ENCODE results near the gene MAP3K8. TPM values are rescaled to one million over a fixed set of nuclear protein-coding genes. Genes with fewer than 3 reads are reported as not detected.

The MAP3K8 gene
- total RNA-seq, 1 donor from 2014 or later, result 5.1 TPM

DNA sequence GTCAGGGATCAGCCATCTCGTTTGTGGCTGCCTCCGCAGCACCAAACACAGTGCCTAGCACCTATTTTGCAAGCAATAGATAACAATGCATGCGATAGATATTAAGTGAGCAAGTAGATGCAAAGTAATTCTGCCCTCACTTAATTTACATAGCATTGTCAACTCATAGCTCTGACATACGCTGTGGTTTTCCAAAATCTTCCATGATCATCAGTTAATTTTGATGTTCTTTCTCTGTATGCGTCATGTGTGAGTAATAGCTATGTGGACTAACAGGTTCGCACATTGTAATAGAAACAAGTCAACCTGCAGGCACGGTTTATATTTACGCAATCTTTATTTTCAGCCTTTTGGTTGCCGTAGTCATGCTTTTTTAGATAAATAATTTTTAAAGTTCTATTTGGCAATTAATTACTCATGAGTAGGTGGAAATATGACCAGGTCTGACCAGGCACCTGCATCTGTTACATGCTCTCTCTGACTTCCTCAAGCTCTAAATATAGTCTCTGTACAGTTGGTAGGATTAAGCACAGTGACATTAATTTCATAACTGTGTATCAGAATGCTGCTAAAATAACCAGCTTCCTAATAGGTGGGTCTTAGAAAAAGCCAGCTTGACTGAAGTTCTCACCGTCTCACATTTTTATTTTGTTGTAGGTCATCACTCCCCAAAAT lies 13.3 kb downstream of the MAP3K8 start:
- no peak for FAIRE-seq
- H3K27ac Mint-ChIP-seq (ENCODE audit: unreplicated experiment), result no peak overlapping the region
- H3K36me3 Mint-ChIP-seq (ENCODE audit: low read depth, unreplicated experiment), result peaks cover 8% of the 10 kb centered on the region
- no peak overlapping the region for H3K4me3 Mint-ChIP-seq (ENCODE audit: unreplicated experiment)
- H3K9me3 ChIP-seq (ENCODE audit: insufficient read depth, low read depth, low read length), result no peaks in the 10 kb centered on the region
- no peak overlapping the region for H3K4me2 ChIP-seq (ENCODE audit: low read length)
- no peaks in the 10 kb centered on the region for H3K27me3 ChIP-seq (ENCODE audit: insufficient read depth, low read length)
- no peak overlapping the region for H3K27ac ChIP-seq (ENCODE audit: low read depth, low read length)
- DNase-seq (ENCODE audit: low read depth), result peak; percentile 82
- H3K9ac ChIP-seq (ENCODE audit: low read length), result no peak overlapping the region
- H4K20me1 ChIP-seq (ENCODE audit: insufficient read depth, low read length), result no peaks in the 10 kb centered on the region
- H3K9me3 Mint-ChIP-seq (ENCODE audit: unreplicated experiment), result no peaks in the 10 kb centered on the region
- H3K4me1 ChIP-seq (ENCODE audit: insufficient read depth, low read length), result peaks cover 8% of the 10 kb centered on the region
- peaks cover 7% of the 10 kb centered on the region for H3K4me1 Mint-ChIP-seq (ENCODE audit: low read depth, unreplicated experiment)
- H2AFZ ChIP-seq (ENCODE audit: low read depth, low read length), result no peak overlapping the region
- TF ChIP-seq EZH2 (IDR thresholded peaks at IDR 0.05; ENCODE audit: insufficient read depth, low read length), result no peak
- no peaks in the 10 kb centered on the region for H3K27me3 Mint-ChIP-seq (ENCODE audit: low read depth, unreplicated experiment)
- H3K36me3 ChIP-seq (ENCODE audit: insufficient read depth, low read length), result no peaks in the 10 kb centered on the region
- H3K4me3 ChIP-seq (ENCODE audit: insufficient read depth, low read depth, low read length), result no peak overlapping the region
- H3K79me2 ChIP-seq (ENCODE audit: insufficient read depth, low read length), result no peaks in the 10 kb centered on the region

DNA sequence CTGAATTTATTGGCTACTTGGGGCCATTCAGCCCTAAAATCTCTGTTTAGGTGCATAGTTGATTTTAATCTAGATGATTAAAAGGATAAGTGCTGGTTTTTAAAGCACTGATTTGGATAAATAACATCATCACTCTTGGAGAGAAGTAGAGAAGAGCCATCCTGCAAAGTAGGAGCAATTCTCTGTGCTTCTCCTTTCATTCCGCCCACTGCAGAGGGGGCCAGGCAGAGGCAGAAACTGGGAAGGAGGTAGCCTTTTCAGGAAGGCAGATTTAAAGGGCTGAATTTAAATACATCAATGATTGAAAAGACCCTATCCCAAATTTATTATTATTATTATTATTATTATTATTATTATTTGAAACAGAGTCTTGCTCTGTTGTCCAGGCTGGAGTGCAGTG lies 14.1 kb downstream of the MAP3K8 start:
- H3K27me3 ChIP-seq (ENCODE audit: insufficient read depth, low read length), result no peaks in the 10 kb centered on the region
- no peak for FAIRE-seq
- H3K9ac ChIP-seq (ENCODE audit: low read length), result no peak overlapping the region
- H3K79me2 ChIP-seq (ENCODE audit: insufficient read depth, low read length), result no peaks in the 10 kb centered on the region
- peaks cover 7% of the 10 kb centered on the region for H3K4me1 Mint-ChIP-seq (ENCODE audit: low read depth, unreplicated experiment)
- H3K9me3 Mint-ChIP-seq (ENCODE audit: unreplicated experiment), result no peaks in the 10 kb centered on the region
- no peak for DNase-seq (ENCODE audit: low read depth)
- H3K27ac ChIP-seq (ENCODE audit: low read depth, low read length), result no peak overlapping the region
- H3K36me3 Mint-ChIP-seq (ENCODE audit: low read depth, unreplicated experiment), result peaks cover 8% of the 10 kb centered on the region
- peaks cover 8% of the 10 kb centered on the region for H3K4me1 ChIP-seq (ENCODE audit: insufficient read depth, low read length)
- H3K4me3 Mint-ChIP-seq (ENCODE audit: unreplicated experiment), result no peak overlapping the region
- H3K4me2 ChIP-seq (ENCODE audit: low read length), result no peak overlapping the region
- TF ChIP-seq, protein P1, sequence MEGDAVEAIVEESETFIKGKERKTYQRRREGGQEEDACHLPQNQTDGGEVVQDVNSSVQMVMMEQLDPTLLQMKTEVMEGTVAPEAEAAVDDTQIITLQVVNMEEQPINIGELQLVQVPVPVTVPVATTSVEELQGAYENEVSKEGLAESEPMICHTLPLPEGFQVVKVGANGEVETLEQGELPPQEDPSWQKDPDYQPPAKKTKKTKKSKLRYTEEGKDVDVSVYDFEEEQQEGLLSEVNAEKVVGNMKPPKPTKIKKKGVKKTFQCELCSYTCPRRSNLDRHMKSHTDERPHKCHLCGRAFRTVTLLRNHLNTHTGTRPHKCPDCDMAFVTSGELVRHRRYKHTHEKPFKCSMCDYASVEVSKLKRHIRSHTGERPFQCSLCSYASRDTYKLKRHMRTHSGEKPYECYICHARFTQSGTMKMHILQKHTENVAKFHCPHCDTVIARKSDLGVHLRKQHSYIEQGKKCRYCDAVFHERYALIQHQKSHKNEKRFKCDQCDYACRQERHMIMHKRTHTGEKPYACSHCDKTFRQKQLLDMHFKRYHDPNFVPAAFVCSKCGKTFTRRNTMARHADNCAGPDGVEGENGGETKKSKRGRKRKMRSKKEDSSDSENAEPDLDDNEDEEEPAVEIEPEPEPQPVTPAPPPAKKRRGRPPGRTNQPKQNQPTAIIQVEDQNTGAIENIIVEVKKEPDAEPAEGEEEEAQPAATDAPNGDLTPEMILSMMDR (IDR thresholded peaks at IDR 0.05; ENCODE audit: insufficient read depth, low read depth, low read length), result no peak
- TF ChIP-seq EZH2 (IDR thresholded peaks at IDR 0.05; ENCODE audit: insufficient read depth, low read length), result no peak
- no peak overlapping the region for H3K27ac Mint-ChIP-seq (ENCODE audit: unreplicated experiment)
- H3K36me3 ChIP-seq (ENCODE audit: insufficient read depth, low read length), result no peaks in the 10 kb centered on the region
- no peak overlapping the region for H3K4me3 ChIP-seq (ENCODE audit: insufficient read depth, low read depth, low read length)
- no peak overlapping the region for H2AFZ ChIP-seq (ENCODE audit: low read depth, low read length)
- H3K9me3 ChIP-seq (ENCODE audit: insufficient read depth, low read depth, low read length), result no peaks in the 10 kb centered on the region
- no peaks in the 10 kb centered on the region for H3K27me3 Mint-ChIP-seq (ENCODE audit: low read depth, unreplicated experiment)
- H4K20me1 ChIP-seq (ENCODE audit: insufficient read depth, low read length), result no peaks in the 10 kb centered on the region

- DNase-seq (ENCODE audit: low read depth), result no peak
- Mint-ChIP-seq H3K27ac (ENCODE audit: unreplicated experiment) (no peak overlapping the region), H3K27me3 (ENCODE audit: low read depth, unreplicated experiment) (no peaks in the 10 kb centered on the region), H3K4me3 (ENCODE audit: unreplicated experiment) (no peak overlapping the region), H3K9me3 (ENCODE audit: unreplicated experiment) (no peaks in the 10 kb centered on the region), H3K4me1 (ENCODE audit: low read depth, unreplicated experiment) (peaks cover 9% of the 10 kb centered on the region), H3K36me3 (ENCODE audit: low read depth, unreplicated experiment) (peaks cover 7% of the 10 kb centered on the region)
- Histone ChIP-seq H3K4me1 (ENCODE audit: insufficient read depth, low read length) (peaks cover 19% of the 10 kb centered on the region), H3K4me2 (ENCODE audit: low read length) (peak overlapping the region; percentile 70), H2AFZ (ENCODE audit: low read depth, low read length) (no peak overlapping the region), H3K36me3 (ENCODE audit: insufficient read depth, low read length) (no peaks in the 10 kb centered on the region), H3K9ac (ENCODE audit: low read length) (peak overlapping the region; percentile 54), H3K9me3 (ENCODE audit: insufficient read depth, low read depth, low read length) (no peaks in the 10 kb centered on the region), H3K79me2 (ENCODE audit: insufficient read depth, low read length) (no peaks in the 10 kb centered on the region), H3K27me3 (ENCODE audit: insufficient read depth, low read length) (no peaks in the 10 kb centered on the region), H3K4me3 (ENCODE audit: insufficient read depth, low read depth, low read length) (no peak overlapping the region), H3K27ac (ENCODE audit: low read depth, low read length) (peak overlapping the region; percentile 65), H4K20me1 (ENCODE audit: insufficient read depth, low read length) (no peaks in the 10 kb centered on the region)
- TF ChIP-seq, protein P1 (IDR thresholded peaks at IDR 0.05; ENCODE audit: insufficient read depth, low read depth, low read length), result no peak
- no peak for TF ChIP-seq EZH2 (IDR thresholded peaks at IDR 0.05; ENCODE audit: insufficient read depth, low read length)
- FAIRE-seq, result peak; percentile 26
Measured at GRCh38 chr10:30453764-30454527, 20.0 kb downstream of the MAP3K8 start.
